H9 (cell line): ENCODE data around the gene GPR50. TPM values are rescaled to one million over a fixed set of nuclear protein-coding genes. Genes with fewer than 3 reads are reported as not detected.

Experiments
- DNase-seq: peaks from one replicate; pipeline ENCODE4 v3.0.0-alpha.2; 2017
- H2AFZ ChIP-seq: one replicate; pipeline ENCODE4 v1.6.1; 2013; ENCODE audit warnings: mild to moderate bottlenecking, low read length, control low read depth, moderate library complexity
- H2AK5ac ChIP-seq: 2 replicates; pipeline ENCODE4 v1.6.1; 2013; ENCODE audit warnings: low read length, control low read depth, mixed read lengths; ENCODE audit not compliant: insufficient read length
- H2BK120ac ChIP-seq: one replicate; pipeline ENCODE4 v1.6.1; 2013; ENCODE audit warnings: low read depth, mild to moderate bottlenecking, low read length, control low read depth, inconsistent platforms; ENCODE audit not compliant: poor library complexity, severe bottlenecking
- H2BK12ac ChIP-seq: 2 replicates; pipeline ENCODE4 v1.6.1; 2013; ENCODE audit warnings: low read length, control low read depth, mixed read lengths, low read depth; ENCODE audit not compliant: insufficient read length
- H2BK15ac ChIP-seq: 2 replicates; pipeline ENCODE4 v1.6.1; 2013; ENCODE audit warnings: low read depth, low read length, control low read depth
- H2BK20ac ChIP-seq: one replicate; pipeline ENCODE4 v1.6.1; 2013; ENCODE audit warnings: low read depth, mild to moderate bottlenecking, low read length, control low read depth, inconsistent platforms; ENCODE audit not compliant: poor library complexity, severe bottlenecking
- H2BK5ac ChIP-seq: 2 replicates; pipeline ENCODE4 v1.6.1; 2013; ENCODE audit warnings: low read length, control low read depth, mixed read lengths; ENCODE audit not compliant: insufficient read length
- H3K14ac ChIP-seq: 2 replicates; pipeline ENCODE4 v1.6.1; 2013; ENCODE audit warnings: low read length, control low read depth; ENCODE audit not compliant: insufficient read depth
- H3K18ac ChIP-seq: 2 replicates; pipeline ENCODE4 v1.6.1; 2013; ENCODE audit warnings: low read depth, mild to moderate bottlenecking, mixed read lengths, low read length, control low read depth; ENCODE audit not compliant: insufficient read length
- H3K23ac ChIP-seq: 2 replicates; pipeline ENCODE4 v1.6.1; 2013; ENCODE audit warnings: low read length, control low read depth, mixed read lengths, low read depth; ENCODE audit not compliant: insufficient read length
- H3K23me2 ChIP-seq: 2 replicates; pipeline ENCODE4 v1.6.1; 2013; ENCODE audit warnings: low read depth, mild to moderate bottlenecking, mixed read lengths, low read length, control low read depth; ENCODE audit not compliant: insufficient read length, poor library complexity, severe bottlenecking
- H3K27ac ChIP-seq: 2 replicates; pipeline ENCODE4 v1.5.1; 2013; ENCODE audit warnings: low read length, control low read depth, mixed read lengths, low read depth; ENCODE audit not compliant: insufficient read length
- H3K27me3 ChIP-seq: 2 replicates; pipeline ENCODE4 v1.6.1; 2013; ENCODE audit warnings: low read length, control low read depth, inconsistent platforms; ENCODE audit not compliant: insufficient read depth
- H3K4ac ChIP-seq: 2 replicates; pipeline ENCODE4 v1.6.1; 2013; ENCODE audit warnings: low read depth, mild to moderate bottlenecking, control low read depth, inconsistent platforms, low read length, moderate library complexity
- H3K4me1 ChIP-seq: 2 replicates; pipeline ENCODE4 v1.6.1; 2013; ENCODE audit warnings: low read length, control low read depth, inconsistent platforms; ENCODE audit not compliant: insufficient read depth
- H3K4me2 ChIP-seq: 2 replicates; pipeline ENCODE4 v1.6.1; 2013; ENCODE audit warnings: low read length, control low read depth, mixed read lengths; ENCODE audit not compliant: insufficient read length, insufficient read depth
- H3K56ac ChIP-seq: 2 replicates; pipeline ENCODE4 v1.6.1; 2013; ENCODE audit warnings: low read depth, mild to moderate bottlenecking, mixed read lengths, low read length, control low read depth; ENCODE audit not compliant: insufficient read length
- H3K79me1 ChIP-seq: 2 replicates; pipeline ENCODE4 v1.6.1; 2013; ENCODE audit warnings: low read depth, mild to moderate bottlenecking, moderate library complexity, low read length, control low read depth, inconsistent platforms; ENCODE audit not compliant: insufficient read depth, poor library complexity, severe bottlenecking
- H3K79me2 ChIP-seq: 2 replicates; pipeline ENCODE4 v1.6.1; 2013; ENCODE audit warnings: low read length, control low read depth, inconsistent platforms; ENCODE audit not compliant: insufficient read depth
- H3K9ac ChIP-seq: 2 replicates; pipeline ENCODE4 v1.6.1; 2013; ENCODE audit warnings: low read length, control low read depth, mixed read lengths; ENCODE audit not compliant: insufficient read length; ENCODE audit errors: extremely low read depth
- H3K9me3 ChIP-seq: one replicate; pipeline ENCODE4 v1.6.1; 2013; ENCODE audit warnings: low read depth, low read length, inconsistent platforms; ENCODE audit not compliant: control insufficient read depth
- H3T11ph ChIP-seq: one replicate; pipeline ENCODE4 v1.6.1; 2013; ENCODE audit warnings: mild to moderate bottlenecking, low read length, control low read depth, inconsistent platforms
- H4K20me1 ChIP-seq: one replicate; pipeline ENCODE4 v1.6.1; 2013; ENCODE audit not compliant: control insufficient read depth, insufficient read length, insufficient read depth
- H4K5ac ChIP-seq: 2 replicates; pipeline ENCODE4 v1.6.1; 2013; ENCODE audit warnings: low read depth, mild to moderate bottlenecking, mixed read lengths, low read length, control low read depth; ENCODE audit not compliant: insufficient read length
- H4K8ac ChIP-seq: replicated peaks from 2 replicates; pipeline ENCODE4 v1.6.1; 2013; ENCODE audit warnings: low read length, control low read depth, mixed read lengths, low read depth; ENCODE audit not compliant: insufficient read length
- H4K91ac ChIP-seq: 2 replicates; pipeline ENCODE4 v1.6.1; 2013; ENCODE audit warnings: low read depth, mild to moderate bottlenecking, moderate library complexity, mixed read lengths, low read length, control low read depth; ENCODE audit not compliant: insufficient read length
- H3K27ac Mint-ChIP-seq, 3 experiments: 2 replicates in 2 of 3; 3 replicates in 1 of 3; pipeline ENCODE4 v1.8.0; 2020 to 2021; ENCODE audit warnings: mixed read lengths in 3 of 3, mild to moderate bottlenecking in 1 of 3, moderate library complexity in 1 of 3
- H3K27me3 Mint-ChIP-seq: 2 replicates; pipeline ENCODE4 v1.8.0; 2021; ENCODE audit warnings: low read depth, mild to moderate bottlenecking, moderate library complexity, mixed read lengths
- H3K36me3 Mint-ChIP-seq, 3 experiments: 2 replicates in 2 of 3; 3 replicates in 1 of 3; pipeline ENCODE4 v1.8.0; 2020 to 2021; ENCODE audit warnings: low read depth in 3 of 3, mixed read lengths in 3 of 3; ENCODE audit not compliant: insufficient read depth in 1 of 3
- H3K4me1 Mint-ChIP-seq, 2 experiments: 2 replicates each; pipeline ENCODE4 v1.8.0; 2020; ENCODE audit warnings: mixed read lengths in 2 of 2
- H3K4me3 Mint-ChIP-seq, 2 experiments: 2 replicates in 1 of 2; 3 replicates in 1 of 2; pipeline ENCODE4 v1.8.0; 2020 to 2021; ENCODE audit warnings: mild to moderate bottlenecking in 2 of 2, mixed read lengths in 2 of 2, moderate library complexity in 1 of 2
- H3K9me3 Mint-ChIP-seq, 2 experiments: 2 replicates in 1 of 2; 3 replicates in 1 of 2; pipeline ENCODE4 v1.8.0; 2020; ENCODE audit warnings: mild to moderate bottlenecking in 2 of 2, mixed read lengths in 2 of 2, moderate library complexity in 1 of 2
- CTCF ChIP-seq: fragments of 200-600 bp; sonication (generic); conservative IDR thresholded peaks from 3 replicates; pipeline ENCODE4 v1.8.0; 2021; ENCODE audit warnings: antibody characterized with exemption, mild to moderate bottlenecking
- WGBS: extraction: QIAGEN DNeasy Blood & Tissue Kit; methylation state at CpG from one replicate; pipeline ENCODE4 v1.1.7; 2013; ENCODE audit warnings: missing lambda C conversion rate, low lambda C conversion rate, mixed read lengths; ENCODE audit not compliant: insufficient read length; ENCODE audit errors: extremely low coverage; 5-methylcytosine and 5-hydroxymethylcytosine counted together
- total RNA-seq: library from RNA; stranded (reverse); gene quantifications from 2 replicates; pipeline ENCODE4 v1.2.1, GENCODE V29; 2021

Gene GPR50
- total RNA-seq, 1 experiment from 2014 or later, result 12.2 TPM

- Histone ChIP-seq H4K5ac (no peak overlapping the region), H4K20me1 (no peaks in the 10 kb centered on the region), H2BK15ac (no peak overlapping the region), H3K23me2 (peaks cover 6% of the 10 kb centered on the region), H3K9ac (no peak overlapping the region), H3K4ac (no peak overlapping the region), H3K14ac (no peak overlapping the region), H3K23ac (no peak overlapping the region), H2BK12ac (no peak overlapping the region), H3K79me2 (no peaks in the 10 kb centered on the region), H3K4me1 (no peaks in the 10 kb centered on the region; the same call in 1 of the 2 replicates), H2AK5ac (no peak overlapping the region), H2BK20ac (no peak overlapping the region), H4K91ac (no peak overlapping the region), H3K27me3 (peaks cover 6% of the 10 kb centered on the region; the same call in 1 of the 2 replicates), H2BK120ac (no peak overlapping the region), H2BK5ac (no peak overlapping the region), H3K4me2 (no peak overlapping the region), H3K18ac (no peak overlapping the region), H3K79me1 (no peaks in the 10 kb centered on the region), H3K27ac (no peak overlapping the region), H4K8ac (no peak overlapping the region), H3K56ac (no peak overlapping the region), H3K9me3 (peaks cover 16% of the 10 kb centered on the region), H3T11ph (no peak overlapping the region), H2AFZ (no peak overlapping the region)
- H3K9me3 Mint-ChIP-seq, result peaks cover 71 to 78% of the 10 kb centered on the region in 2 experiments
- peaks cover 65% of the 10 kb centered on the region for H3K27me3 Mint-ChIP-seq
- no peak overlapping the region for H3K4me3 Mint-ChIP-seq
- H3K4me1 Mint-ChIP-seq, result peaks cover 0 to 5% of the 10 kb centered on the region in 2 experiments; a peak in 1 of 4 replicates
- no peak overlapping the region for H3K27ac Mint-ChIP-seq
- DNase-seq, result no peak
- H3K36me3 Mint-ChIP-seq, result peaks cover 0 to 2% (median 2%) of the 10 kb centered on the region in 3 experiments; a peak in 2 of 7 replicates
- WGBS, result no CpG with 5 or more reads among the region's 1 CpG
- no peak for TF ChIP-seq CTCF
Observed at GRCh38 chrX:151169783-151170182, 6.6 kb upstream of the GPR50 start.
